CD4-positive, CD25-positive, alpha-beta regulatory T cell (primary cell): Measurements from ENCODE around the gene TULP4. TPM values are rescaled to one million over a fixed set of nuclear protein-coding genes. Genes with fewer than 3 reads are reported as not detected.

Experiments
- ATAC-seq, 2 donors: fragments of 150-1000 bp; cut with Tn5 transposase; one replicate each; pipeline ENCODE4 v1.10.0; 2021; ENCODE audit warnings: low read depth in 2 of 2, moderate number of reproducible peaks in 2 of 2, moderate library complexity in 1 of 2
- DNase-seq, 3 donors: peaks; one replicate each; pipeline versions ENCODE4 v3.0.0 to v3.0.0-alpha.2; 2012 to 2022; ENCODE audit warnings: mixed read lengths in 1 of 3
- H3K27ac ChIP-seq: one replicate; pipeline ENCODE4 v1.7.0; 2013; ENCODE audit warnings: mild to moderate bottlenecking, low read length; ENCODE audit not compliant: insufficient read depth, poor library complexity, severe bottlenecking
- H3K27me3 ChIP-seq: one replicate; pipeline ENCODE4 v1.7.0; 2013; ENCODE audit warnings: low read length; ENCODE audit not compliant: control insufficient read depth, insufficient read depth
- H3K36me3 ChIP-seq: one replicate; pipeline ENCODE4 v1.7.0; 2013; ENCODE audit warnings: mild to moderate bottlenecking, low read length, moderate library complexity; ENCODE audit not compliant: control insufficient read depth, insufficient read depth
- H3K4me1 ChIP-seq: 2 replicates; pipeline ENCODE4 v1.7.0; 2013; ENCODE audit warnings: mild to moderate bottlenecking, low read length; ENCODE audit not compliant: insufficient read depth, control insufficient read depth, poor library complexity, severe bottlenecking
- H3K4me3 ChIP-seq: one replicate; pipeline ENCODE4 v1.7.0; 2013; ENCODE audit warnings: low read depth, mild to moderate bottlenecking, low read length, moderate library complexity
- H3K9me3 ChIP-seq, 2 experiments: 1 replicate in 1 of 2; 2 replicates in 1 of 2; pipeline ENCODE4 v1.7.0; 2013; ENCODE audit warnings: low read length in 2 of 2, mild to moderate bottlenecking in 1 of 2, moderate library complexity in 1 of 2; ENCODE audit not compliant: control insufficient read depth in 2 of 2
- H3K27ac Mint-ChIP-seq, 3 donors: one replicate each; pipeline ENCODE4 v1.8.0; 2020 to 2022; ENCODE audit warnings: mild to moderate bottlenecking in 3 of 3, mixed read lengths in 3 of 3, moderate library complexity in 2 of 3
- H3K27me3 Mint-ChIP-seq: one replicate; pipeline ENCODE4 v1.8.0; 2022; ENCODE audit warnings: mild to moderate bottlenecking, mixed read lengths
- H3K36me3 Mint-ChIP-seq: one replicate; pipeline ENCODE4 v1.8.0; 2020; ENCODE audit warnings: mixed read lengths
- H3K4me1 Mint-ChIP-seq, 4 donors: one replicate each; pipeline ENCODE4 v1.8.0; 2020 to 2022; ENCODE audit warnings: mixed read lengths in 4 of 4, mild to moderate bottlenecking in 1 of 4
- H3K4me3 Mint-ChIP-seq, 4 donors: one replicate each; pipeline ENCODE4 v1.8.0; 2020 to 2022; ENCODE audit warnings: mild to moderate bottlenecking in 4 of 4, mixed read lengths in 4 of 4, moderate library complexity in 3 of 4
- H3K9me3 Mint-ChIP-seq, 7 donors: one replicate each; pipeline ENCODE4 v1.8.0; 2020 to 2022; ENCODE audit warnings: mixed read lengths in 7 of 7, mild to moderate bottlenecking in 3 of 7, moderate library complexity in 2 of 7
- polyA plus RNA-seq, 4 donors: library from polyadenylated mRNA; unstranded; fragments of 300-500 nt; fragmentation: Illumina TruSeq; gene quantifications; one replicate each; pipeline ENCODE4 v1.2.3, GENCODE V29; 2021
- total RNA-seq: library from RNA; stranded (reverse); gene quantifications from one replicate; pipeline ENCODE4 v1.2.3, GENCODE V29; 2022

TULP4 gene
- total and polyA plus RNA-seq, 5 donors from 2014 or later = 43.3 to 158 (median 56.0) TPM

DNA sequence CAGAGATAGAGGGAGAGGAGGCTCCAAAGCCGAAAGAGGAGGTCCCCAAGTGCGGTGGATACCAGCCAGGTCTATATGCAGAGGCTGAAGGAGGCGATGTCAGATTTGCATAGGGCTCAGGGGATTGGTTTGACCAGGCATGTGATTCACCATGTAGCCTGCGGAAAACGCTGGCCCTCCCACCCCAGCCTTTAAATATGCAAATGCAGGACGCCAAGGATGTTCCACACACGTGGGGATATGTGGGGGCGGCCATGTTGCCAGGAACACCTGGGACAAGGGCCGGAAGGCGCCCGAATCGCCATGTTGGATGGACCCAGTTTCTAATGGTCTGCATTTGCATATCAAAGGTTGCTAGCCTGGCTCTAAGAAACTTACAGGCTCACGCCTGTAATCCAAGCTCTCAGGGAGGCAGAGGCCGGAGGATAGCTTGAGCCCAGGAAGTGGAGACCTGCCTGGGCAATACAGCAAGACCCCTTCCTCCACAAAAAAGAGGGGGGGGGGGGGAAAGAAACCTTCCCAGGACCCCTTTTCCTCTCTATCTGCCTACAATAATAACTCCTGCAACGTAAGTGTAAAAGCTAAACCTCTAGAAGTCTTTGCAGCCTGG is 110.5 kb downstream of the TULP4 start:
- Mint-ChIP-seq H3K27ac (no peak overlapping the region), H3K9me3 (peaks cover 0 to 4% (median 0%) of the 10 kb centered on the region in 7 donors), H3K4me3 (no peak overlapping the region), H3K4me1 (peaks cover 0 to 19% (median 3%) of the 10 kb centered on the region in 4 donors), H3K27me3 (no peaks in the 10 kb centered on the region), H3K36me3 (peaks cover 28% of the 10 kb centered on the region)
- Histone ChIP-seq H3K36me3 (peaks cover 3% of the 10 kb centered on the region), H3K4me1 (no peaks in the 10 kb centered on the region), H3K27me3 (no peaks in the 10 kb centered on the region), H3K9me3 (no peaks in the 10 kb centered on the region), H3K27ac (no peak overlapping the region), H3K4me3 (no peak overlapping the region)
- no peak for ATAC-seq
- no peak for DNase-seq

DNA sequence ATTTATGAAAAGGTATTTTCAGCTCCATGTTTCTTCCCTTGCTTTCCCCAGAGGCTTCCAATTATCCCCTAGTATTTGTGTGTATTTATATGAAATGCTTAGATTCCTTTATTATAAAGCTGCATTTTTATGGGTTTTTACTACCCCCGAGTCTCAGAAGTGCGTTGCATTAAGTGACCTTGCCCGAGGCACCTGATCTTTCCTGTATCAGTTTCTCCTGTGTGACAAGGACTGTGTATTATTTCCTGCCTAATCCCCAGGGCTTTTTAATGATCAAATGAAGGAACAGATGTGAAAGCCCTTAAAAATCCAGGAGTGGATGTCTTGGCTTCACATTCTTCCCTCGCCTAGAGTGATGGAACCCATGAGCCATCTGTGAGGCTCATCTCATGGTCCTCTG is 118.8 kb downstream of the TULP4 start:
- Mint-ChIP-seq H3K4me3 (no peak overlapping the region), H3K27ac (no peak overlapping the region), H3K36me3 (peaks cover 48% of the 10 kb centered on the region), H3K27me3 (no peaks in the 10 kb centered on the region), H3K9me3 (no peaks in the 10 kb centered on the region), H3K4me1 (peaks cover 0 to 11% (median 9%) of the 10 kb centered on the region in 4 donors)
- no peak overlapping the region for H3K27ac ChIP-seq
- H3K4me1 ChIP-seq = no peaks in the 10 kb centered on the region
- no peaks in the 10 kb centered on the region for H3K27me3 ChIP-seq
- peaks cover 23% of the 10 kb centered on the region for H3K36me3 ChIP-seq
- DNase-seq = no peak
- ATAC-seq = no peak
- no peaks in the 10 kb centered on the region for H3K9me3 ChIP-seq
- no peak overlapping the region for H3K4me3 ChIP-seq

DNA sequence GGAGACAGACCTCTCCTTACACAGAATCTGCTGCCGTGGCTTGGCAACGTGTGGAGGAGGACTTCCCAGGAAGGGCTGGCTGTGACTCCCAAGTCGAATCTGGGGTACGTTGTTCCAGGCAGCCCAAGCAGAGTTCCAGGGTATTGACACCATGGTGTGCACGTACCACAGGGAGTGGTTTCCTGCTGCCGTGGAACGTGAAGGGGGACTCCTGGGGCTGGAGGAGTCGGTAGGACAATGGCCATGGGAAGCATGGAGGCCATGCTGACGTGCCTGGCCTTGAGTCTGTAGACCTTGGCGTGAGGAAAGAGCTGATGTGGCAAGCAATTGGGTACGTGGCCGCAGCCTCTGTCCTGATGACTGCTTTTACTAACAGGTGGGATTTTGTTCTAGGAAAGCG is 119.3 kb downstream of the TULP4 start:
- peaks cover 0 to 10% (median 7%) of the 10 kb centered on the region in 4 donors for H3K4me1 Mint-ChIP-seq
- H3K9me3 Mint-ChIP-seq = no peaks in the 10 kb centered on the region
- H3K4me1 ChIP-seq = no peaks in the 10 kb centered on the region
- no peak overlapping the region for H3K4me3 Mint-ChIP-seq
- no peaks in the 10 kb centered on the region for H3K27me3 Mint-ChIP-seq
- peaks cover 23% of the 10 kb centered on the region for H3K36me3 ChIP-seq
- H3K36me3 Mint-ChIP-seq = peaks cover 46% of the 10 kb centered on the region
- no peaks in the 10 kb centered on the region for H3K27me3 ChIP-seq
- no peak for DNase-seq
- no peak overlapping the region for H3K27ac ChIP-seq
- ATAC-seq = no peak
- H3K27ac Mint-ChIP-seq = no peak overlapping the region
- no peak overlapping the region for H3K4me3 ChIP-seq
- no peaks in the 10 kb centered on the region for H3K9me3 ChIP-seq

DNA sequence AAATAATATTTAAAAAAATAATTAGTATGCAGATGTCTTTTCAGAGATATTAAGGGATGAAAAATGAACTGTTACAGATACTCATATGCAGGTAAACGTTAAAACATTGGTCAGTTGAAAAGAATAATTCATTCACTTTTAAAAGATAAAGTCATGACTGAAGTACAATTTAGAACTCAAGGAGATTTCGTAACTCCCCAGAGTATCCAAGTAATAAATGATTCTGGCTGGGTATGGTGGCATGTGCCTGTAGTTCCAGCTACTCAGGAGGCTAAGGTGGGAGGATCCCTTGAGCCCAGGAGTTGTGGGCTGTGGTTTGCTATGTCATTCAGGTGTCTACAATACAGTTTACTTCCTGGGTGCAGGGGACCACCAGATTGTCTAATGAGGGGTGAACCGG is 125.3 kb downstream of the TULP4 start:
- H3K4me3 ChIP-seq = no peak overlapping the region
- H3K36me3 ChIP-seq = peaks cover 20% of the 10 kb centered on the region
- DNase-seq (no peak), ATAC-seq (no peak)
- no peaks in the 10 kb centered on the region for H3K9me3 Mint-ChIP-seq
- peaks cover 0 to 10% (median 6%) of the 10 kb centered on the region in 4 donors for H3K4me1 Mint-ChIP-seq
- H3K36me3 Mint-ChIP-seq = peaks cover 32% of the 10 kb centered on the region
- H3K9me3 ChIP-seq = no peaks in the 10 kb centered on the region
- no peaks in the 10 kb centered on the region for H3K4me1 ChIP-seq
- H3K27me3 ChIP-seq = no peaks in the 10 kb centered on the region
- H3K27ac Mint-ChIP-seq = no peak overlapping the region
- H3K27ac ChIP-seq = no peak overlapping the region
- no peak overlapping the region for H3K4me3 Mint-ChIP-seq
- H3K27me3 Mint-ChIP-seq = no peaks in the 10 kb centered on the region

DNA sequence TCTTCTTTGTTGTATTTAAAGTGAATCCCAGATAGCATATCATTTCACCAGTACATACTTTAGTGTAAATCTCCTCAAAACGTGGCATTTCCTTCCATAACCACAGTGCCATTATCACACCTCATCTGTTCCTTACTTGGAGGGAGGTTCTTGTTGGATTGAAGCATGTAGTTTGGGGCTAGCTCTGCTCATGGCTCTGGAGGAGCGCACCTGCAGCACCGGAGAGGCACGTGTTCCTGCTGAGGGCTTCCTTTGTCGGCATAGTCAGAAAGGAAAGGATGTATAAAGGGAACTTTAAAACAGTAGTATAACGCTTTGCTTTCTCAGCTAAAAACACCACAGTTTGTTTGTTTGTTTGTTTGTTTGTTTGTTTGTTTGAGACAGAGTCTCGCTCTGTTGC is 126.0 kb downstream of the TULP4 start:
- Histone ChIP-seq H3K36me3 (peaks cover 21% of the 10 kb centered on the region), H3K27ac (no peak overlapping the region), H3K4me1 (no peaks in the 10 kb centered on the region), H3K27me3 (no peaks in the 10 kb centered on the region), H3K4me3 (no peak overlapping the region), H3K9me3 (no peaks in the 10 kb centered on the region)
- no peak for ATAC-seq
- Mint-ChIP-seq H3K9me3 (no peaks in the 10 kb centered on the region), H3K4me3 (no peak overlapping the region), H3K4me1 (peaks cover 0 to 10% (median 5%) of the 10 kb centered on the region in 4 donors), H3K36me3 (peaks cover 29% of the 10 kb centered on the region), H3K27me3 (no peaks in the 10 kb centered on the region), H3K27ac (peak overlapping the region in 1 of 3 donors; percentile 18)
- no peak for DNase-seq

DNA sequence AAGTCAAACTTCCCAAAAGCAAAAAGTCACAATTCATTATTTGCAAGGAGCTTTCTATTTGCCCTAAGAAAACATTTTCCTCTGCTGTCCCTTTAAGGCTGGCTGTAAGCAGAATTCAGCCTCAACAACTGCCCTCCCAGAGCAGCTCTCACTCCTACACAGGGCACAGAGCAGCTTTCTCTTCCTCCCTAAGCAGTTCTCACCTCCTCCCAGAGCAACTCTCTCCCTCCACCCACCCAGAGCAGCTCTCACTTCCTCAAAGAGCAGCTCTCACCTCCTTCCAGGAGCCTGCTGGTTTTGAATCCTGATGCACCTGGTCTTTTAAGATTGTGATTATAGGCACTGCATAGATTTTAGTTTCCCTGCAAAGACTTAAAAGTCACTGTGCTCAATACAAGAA is 127.0 kb downstream of the TULP4 start:
- Mint-ChIP-seq H3K4me3 (no peak overlapping the region), H3K9me3 (no peaks in the 10 kb centered on the region), H3K27me3 (no peaks in the 10 kb centered on the region), H3K27ac (no peak overlapping the region), H3K4me1 (peaks cover 0 to 10% (median 4%) of the 10 kb centered on the region in 4 donors), H3K36me3 (peaks cover 35% of the 10 kb centered on the region)
- Histone ChIP-seq H3K4me1 (no peaks in the 10 kb centered on the region), H3K27ac (no peak overlapping the region), H3K9me3 (no peaks in the 10 kb centered on the region), H3K27me3 (no peaks in the 10 kb centered on the region), H3K36me3 (peaks cover 21% of the 10 kb centered on the region), H3K4me3 (no peak overlapping the region)
- DNase-seq (no peak), ATAC-seq (no peak)

DNA sequence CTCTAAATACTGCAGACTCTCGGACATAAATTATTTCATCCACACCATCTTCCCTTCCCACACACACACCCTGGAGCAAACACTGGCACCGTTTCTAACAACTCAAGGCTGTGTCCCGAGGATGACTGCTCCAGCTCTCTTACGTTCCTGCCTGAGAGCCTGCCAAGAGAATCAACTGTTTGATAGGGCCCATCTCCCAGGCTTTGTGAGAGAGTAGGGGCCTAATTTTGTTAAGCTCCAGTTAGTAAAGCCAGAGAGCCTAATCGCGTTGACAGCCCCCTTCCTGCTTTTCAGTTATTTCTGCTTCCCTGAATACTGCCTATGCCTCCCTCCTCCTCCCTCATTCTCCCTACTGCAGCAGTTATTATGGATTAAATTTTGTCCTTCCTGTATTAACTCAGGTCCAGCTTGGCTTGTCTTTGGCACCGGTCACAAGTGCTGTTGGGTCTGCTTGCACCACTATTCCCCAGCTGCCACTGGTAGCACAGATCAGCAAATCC is 129.5 kb downstream of the TULP4 start:
- Histone ChIP-seq H3K4me1 (no peaks in the 10 kb centered on the region), H3K4me3 (no peak overlapping the region), H3K27me3 (no peaks in the 10 kb centered on the region), H3K36me3 (peaks cover 14% of the 10 kb centered on the region), H3K27ac (no peak overlapping the region), H3K9me3 (no peaks in the 10 kb centered on the region)
- H3K4me1 Mint-ChIP-seq = peaks cover 0 to 8% (median 4%) of the 10 kb centered on the region in 4 donors
- H3K9me3 Mint-ChIP-seq = no peaks in the 10 kb centered on the region
- peaks cover 31% of the 10 kb centered on the region for H3K36me3 Mint-ChIP-seq
- no peaks in the 10 kb centered on the region for H3K27me3 Mint-ChIP-seq
- H3K4me3 Mint-ChIP-seq = no peak overlapping the region
- ATAC-seq (no peak), DNase-seq (no peak)
- H3K27ac Mint-ChIP-seq = peak overlapping the region; percentile 11 to 23 (median 14)

DNA sequence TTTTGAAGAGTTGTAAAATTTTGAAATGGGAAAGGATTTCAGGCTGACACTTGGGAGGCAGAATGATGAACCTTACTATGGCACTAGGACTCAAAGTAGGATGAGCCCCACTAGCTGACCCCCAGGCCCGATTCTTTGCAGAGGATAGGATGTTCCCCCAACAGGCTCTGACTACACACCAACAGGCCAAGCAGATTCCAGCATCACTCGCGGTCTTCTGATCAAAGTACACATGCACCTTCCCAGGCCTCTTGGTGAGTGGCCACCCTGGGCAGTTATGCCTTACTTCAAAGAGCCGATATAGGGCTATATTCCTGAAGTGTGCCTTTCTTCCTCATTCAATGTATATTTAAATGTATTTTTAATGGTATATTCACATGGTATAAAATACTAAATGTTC is 130.0 kb downstream of the TULP4 start:
- Mint-ChIP-seq H3K27ac (peak overlapping the region in 1 of 3 donors; percentile 14), H3K9me3 (no peaks in the 10 kb centered on the region), H3K36me3 (peaks cover 32% of the 10 kb centered on the region), H3K4me1 (peaks cover 0 to 7% (median 4%) of the 10 kb centered on the region in 4 donors), H3K27me3 (no peaks in the 10 kb centered on the region), H3K4me3 (no peak overlapping the region)
- Histone ChIP-seq H3K4me1 (no peaks in the 10 kb centered on the region), H3K36me3 (peaks cover 14% of the 10 kb centered on the region), H3K4me3 (no peak overlapping the region), H3K9me3 (no peaks in the 10 kb centered on the region), H3K27me3 (no peaks in the 10 kb centered on the region), H3K27ac (no peak overlapping the region)
- ATAC-seq (no peak), DNase-seq (no peak)
